ENCODE measurements around the gene LAMP5. TPM values are rescaled to one million over a fixed set of nuclear protein-coding genes. Genes with fewer than 3 reads are reported as not detected.

Gene LAMP5
- total and polyA plus RNA-seq, 4 donors, result 0.16 to 0.75 (median 0.22) TPM

- WGBS, 2 donors, result 51 to 53% methylated on average over 2 of the region's 2 CpGs
- ATAC-seq (ENCODE audit: low FRiP score), result no peak
- no peaks in the 10 kb centered on the region for H3K4me1 ChIP-seq (ENCODE audit: control insufficient read depth in 1 of 2, insufficient read depth in 2 of 2, low read length in 2 of 2)
Observed at GRCh38 chr20:9483131-9483530, 31.3 kb upstream of the LAMP5 start.

GRCh38 chr20:9485614-9486340 lies 28.6 kb upstream of the LAMP5 start:
- WGBS, 2 donors, result 80 to 82% methylated on average over 9 of the region's 9 CpGs
- H3K27ac ChIP-seq (ENCODE audit: low read depth in 1 of 2, low read length in 2 of 2), result no peak overlapping the region
- H3K4me1 ChIP-seq (ENCODE audit: control insufficient read depth in 1 of 2, insufficient read depth in 2 of 2, low read length in 2 of 2), result no peaks in the 10 kb centered on the region
- no peaks in the 10 kb centered on the region for H3K36me3 ChIP-seq (ENCODE audit: control insufficient read depth in 1 of 2, insufficient read depth in 2 of 2, low read length in 1 of 2)
- ATAC-seq (ENCODE audit: low FRiP score) (no peak), DNase-seq (no peak)
- H3K4me3 ChIP-seq (ENCODE audit: low read length in 2 of 2), result no peak overlapping the region
- no peaks in the 10 kb centered on the region for H3K9me3 ChIP-seq (ENCODE audit: control insufficient read depth, low read length)
- H3K27me3 ChIP-seq (ENCODE audit: control insufficient read depth in 1 of 2, insufficient read depth in 2 of 2, low read length in 1 of 2), result no peaks in the 10 kb centered on the region
- intact Hi-C loops (cut with DNase I), result no loop called here

More at GRCh38 chr20:9483131-9483530, 31.3 kb upstream of the LAMP5 start:
- Histone ChIP-seq H3K9me3 (ENCODE audit: control insufficient read depth, low read length) (no peaks in the 10 kb centered on the region), H3K27ac (ENCODE audit: low read depth in 1 of 2, low read length in 2 of 2) (no peak overlapping the region), H3K27me3 (ENCODE audit: control insufficient read depth in 1 of 2, insufficient read depth in 2 of 2, low read length in 1 of 2) (no peaks in the 10 kb centered on the region), H3K4me3 (ENCODE audit: low read length in 2 of 2) (no peak overlapping the region), H3K36me3 (ENCODE audit: control insufficient read depth in 1 of 2, insufficient read depth in 2 of 2, low read length in 1 of 2) (no peaks in the 10 kb centered on the region)
- intact Hi-C loops (cut with DNase I), result no loop called here
- no peak for DNase-seq

GRCh38 chr20:9487231-9487630 lies 27.2 kb upstream of the LAMP5 start:
- no peak for ATAC-seq (ENCODE audit: low FRiP score)
- WGBS, 2 donors, result 87 to 90% methylated on average over 4 of the region's 4 CpGs
- no peak overlapping the region for H3K27ac ChIP-seq (ENCODE audit: low read depth in 1 of 2, low read length in 2 of 2)

GRCh38 chr20:9488063-9488462 lies 26.3 kb upstream of the LAMP5 start:
- H3K36me3 ChIP-seq (ENCODE audit: control insufficient read depth in 1 of 2, insufficient read depth in 2 of 2, low read length in 1 of 2), result no peaks in the 10 kb centered on the region
- intact Hi-C loops (cut with DNase I), result no loop called here
- DNase-seq (no peak), ATAC-seq (ENCODE audit: low FRiP score) (no peak)
- H3K4me3 ChIP-seq (ENCODE audit: low read length in 2 of 2), result no peak overlapping the region
- peaks cover 0 to 2% of the 10 kb centered on the region in 2 donors for H3K4me1 ChIP-seq (ENCODE audit: control insufficient read depth in 1 of 2, insufficient read depth in 2 of 2, low read length in 2 of 2)
- 47 to 51% methylated on average over 2 of the region's 2 CpGs for WGBS, 2 donors
- no peaks in the 10 kb centered on the region for H3K27me3 ChIP-seq (ENCODE audit: control insufficient read depth in 1 of 2, insufficient read depth in 2 of 2, low read length in 1 of 2)
- H3K9me3 ChIP-seq (ENCODE audit: control insufficient read depth, low read length), result no peaks in the 10 kb centered on the region
- no peak overlapping the region for H3K27ac ChIP-seq (ENCODE audit: low read depth in 1 of 2, low read length in 2 of 2)

More at GRCh38 chr20:9487231-9487630, 27.2 kb upstream of the LAMP5 start:
- H3K4me1 ChIP-seq (ENCODE audit: control insufficient read depth in 1 of 2, insufficient read depth in 2 of 2, low read length in 2 of 2), result no peaks in the 10 kb centered on the region
- H3K9me3 ChIP-seq (ENCODE audit: control insufficient read depth, low read length), result no peaks in the 10 kb centered on the region
- H3K27me3 ChIP-seq (ENCODE audit: control insufficient read depth in 1 of 2, insufficient read depth in 2 of 2, low read length in 1 of 2), result no peaks in the 10 kb centered on the region
- no peak overlapping the region for H3K4me3 ChIP-seq (ENCODE audit: low read length in 2 of 2)
- intact Hi-C loops (cut with DNase I), result no loop called here
- no peaks in the 10 kb centered on the region for H3K36me3 ChIP-seq (ENCODE audit: control insufficient read depth in 1 of 2, insufficient read depth in 2 of 2, low read length in 1 of 2)
- no peak for DNase-seq

GRCh38 chr20:9490161-9490560 lies 24.2 kb upstream of the LAMP5 start:
- H3K9me3 ChIP-seq (ENCODE audit: control insufficient read depth, low read length), result no peaks in the 10 kb centered on the region
- H3K36me3 ChIP-seq (ENCODE audit: control insufficient read depth in 1 of 2, insufficient read depth in 2 of 2, low read length in 1 of 2), result no peaks in the 10 kb centered on the region
- WGBS, 2 donors, result 88 to 93% methylated on average over 3 of the region's 3 CpGs
- H3K27ac ChIP-seq (ENCODE audit: low read depth in 1 of 2, low read length in 2 of 2), result no peak overlapping the region
- DNase-seq, result no peak
- H3K4me3 ChIP-seq (ENCODE audit: low read length in 2 of 2), result no peak overlapping the region
- intact Hi-C loops (cut with DNase I), result no loop called here
- no peaks in the 10 kb centered on the region for H3K27me3 ChIP-seq (ENCODE audit: control insufficient read depth in 1 of 2, insufficient read depth in 2 of 2, low read length in 1 of 2)
- H3K4me1 ChIP-seq (ENCODE audit: control insufficient read depth in 1 of 2, insufficient read depth in 2 of 2, low read length in 2 of 2), result peaks cover 2 to 5% of the 10 kb centered on the region in 2 donors
- no peak for ATAC-seq (ENCODE audit: low FRiP score)

- WGBS, 2 donors, result 95 to 96% methylated on average over 3 of the region's 3 CpGs
- Histone ChIP-seq H3K27ac (ENCODE audit: low read depth in 1 of 2, low read length in 2 of 2) (no peak overlapping the region), H3K36me3 (ENCODE audit: control insufficient read depth in 1 of 2, insufficient read depth in 2 of 2, low read length in 1 of 2) (no peaks in the 10 kb centered on the region), H3K4me3 (ENCODE audit: low read length in 2 of 2) (no peak overlapping the region), H3K4me1 (ENCODE audit: control insufficient read depth in 1 of 2, insufficient read depth in 2 of 2, low read length in 2 of 2) (peaks cover 2 to 5% of the 10 kb centered on the region in 2 donors), H3K9me3 (ENCODE audit: control insufficient read depth, low read length) (no peaks in the 10 kb centered on the region), H3K27me3 (ENCODE audit: control insufficient read depth in 1 of 2, insufficient read depth in 2 of 2, low read length in 1 of 2) (no peaks in the 10 kb centered on the region)
- intact Hi-C loops (cut with DNase I), result no loop called here
- ATAC-seq (ENCODE audit: low FRiP score) (no peak), DNase-seq (no peak)
Observed at GRCh38 chr20:9490631-9491030, 23.8 kb upstream of the LAMP5 start.

GRCh38 chr20:9491324-9491723 lies 23.1 kb upstream of the LAMP5 start:
- H3K27ac ChIP-seq (ENCODE audit: low read depth in 1 of 2, low read length in 2 of 2), result no peak overlapping the region
- no peak for ATAC-seq (ENCODE audit: low FRiP score)
- WGBS, 2 donors, result 80% methylated on average over 1 of the region's 1 CpG

GRCh38 chr20:9492067-9492466 lies 22.3 kb upstream of the LAMP5 start:
- Histone ChIP-seq H3K9me3 (ENCODE audit: control insufficient read depth, low read length) (no peaks in the 10 kb centered on the region), H3K4me1 (ENCODE audit: control insufficient read depth in 1 of 2, insufficient read depth in 2 of 2, low read length in 2 of 2) (peaks cover 2 to 5% of the 10 kb centered on the region in 2 donors), H3K4me3 (ENCODE audit: low read length in 2 of 2) (no peak overlapping the region), H3K27me3 (ENCODE audit: control insufficient read depth in 1 of 2, insufficient read depth in 2 of 2, low read length in 1 of 2) (no peaks in the 10 kb centered on the region), H3K36me3 (ENCODE audit: control insufficient read depth in 1 of 2, insufficient read depth in 2 of 2, low read length in 1 of 2) (no peaks in the 10 kb centered on the region), H3K27ac (ENCODE audit: low read depth in 1 of 2, low read length in 2 of 2) (no peak overlapping the region)
- 4 to 10% methylated on average over 4 of the region's 4 CpGs for WGBS, 2 donors
- intact Hi-C loops (cut with DNase I), result no loop called here
- DNase-seq (no peak), ATAC-seq (ENCODE audit: low FRiP score) (no peak)

More at GRCh38 chr20:9491324-9491723, 23.1 kb upstream of the LAMP5 start:
- Histone ChIP-seq H3K9me3 (ENCODE audit: control insufficient read depth, low read length) (no peaks in the 10 kb centered on the region), H3K4me3 (ENCODE audit: low read length in 2 of 2) (no peak overlapping the region), H3K4me1 (ENCODE audit: control insufficient read depth in 1 of 2, insufficient read depth in 2 of 2, low read length in 2 of 2) (peaks cover 2 to 5% of the 10 kb centered on the region in 2 donors), H3K27me3 (ENCODE audit: control insufficient read depth in 1 of 2, insufficient read depth in 2 of 2, low read length in 1 of 2) (no peaks in the 10 kb centered on the region), H3K36me3 (ENCODE audit: control insufficient read depth in 1 of 2, insufficient read depth in 2 of 2, low read length in 1 of 2) (no peaks in the 10 kb centered on the region)
- DNase-seq, result no peak
- intact Hi-C loops (cut with DNase I), result no loop called here

GRCh38 chr20:9493803-9494202 lies 20.6 kb upstream of the LAMP5 start:
- H3K27me3 ChIP-seq (ENCODE audit: control insufficient read depth in 1 of 2, insufficient read depth in 2 of 2, low read length in 1 of 2), result no peaks in the 10 kb centered on the region
- ATAC-seq (ENCODE audit: low FRiP score) (no peak), DNase-seq (no peak)
- H3K4me3 ChIP-seq (ENCODE audit: low read length in 2 of 2), result no peak overlapping the region
- peaks cover 2 to 5% of the 10 kb centered on the region in 2 donors for H3K4me1 ChIP-seq (ENCODE audit: control insufficient read depth in 1 of 2, insufficient read depth in 2 of 2, low read length in 2 of 2)
- no peaks in the 10 kb centered on the region for H3K36me3 ChIP-seq (ENCODE audit: control insufficient read depth in 1 of 2, insufficient read depth in 2 of 2, low read length in 1 of 2)
- no peak overlapping the region for H3K27ac ChIP-seq (ENCODE audit: low read depth in 1 of 2, low read length in 2 of 2)
- H3K9me3 ChIP-seq (ENCODE audit: control insufficient read depth, low read length), result no peaks in the 10 kb centered on the region
- WGBS, 2 donors, result 19 to 41% methylated on average over 2 of the region's 2 CpGs
- intact Hi-C loops (cut with DNase I), result no loop called here
